HG03196 (cell line): ENCODE data around the gene KCNJ16.

Experiments used
- ATAC-seq: cut with Tn5 transposase; IDR thresholded peaks from one replicate; pipeline ENCODE4 v1.9.1; 2021; ENCODE audit not compliant: unreplicated experiment

Gene KCNJ16

DNA sequence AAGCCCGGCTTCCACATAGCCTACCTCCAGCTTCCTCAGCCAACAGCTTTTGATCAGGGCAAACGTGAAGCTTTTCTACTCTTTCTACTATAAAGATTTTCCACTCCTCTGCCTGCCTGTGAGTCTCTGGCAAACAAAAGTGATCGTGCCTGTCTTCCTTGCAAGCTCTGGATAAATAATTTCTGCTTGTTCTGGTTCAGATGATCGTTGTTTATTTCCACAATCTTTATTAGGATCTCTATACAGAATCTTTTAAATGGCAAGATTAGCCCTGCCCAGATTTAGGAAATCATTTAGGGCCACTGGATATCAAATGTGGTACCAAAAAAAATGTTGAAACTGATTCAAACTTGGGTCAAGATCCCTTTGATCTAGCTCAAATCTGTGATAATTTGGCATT is 20.4 kb downstream of the KCNJ16 start:
- no peak for ATAC-seq

DNA sequence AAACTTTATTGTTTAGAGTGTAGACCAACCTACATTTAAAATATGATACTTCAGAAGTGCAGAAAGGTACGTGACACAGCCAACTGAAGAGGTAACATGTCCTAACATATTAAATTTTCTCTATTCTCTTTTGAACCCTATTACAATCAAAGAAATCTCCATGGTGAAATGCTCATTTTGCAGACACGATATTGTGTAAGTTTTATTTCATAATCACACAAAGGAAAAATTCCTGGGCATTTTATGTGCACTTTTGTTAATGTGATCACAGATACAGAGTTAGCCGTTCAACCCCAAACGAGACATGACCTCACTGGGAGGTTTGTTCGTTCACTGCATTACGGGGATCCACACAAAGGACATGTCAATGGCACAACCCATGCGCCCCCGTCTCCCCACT is 21.8 kb downstream of the KCNJ16 start:
- no peak for ATAC-seq

DNA sequence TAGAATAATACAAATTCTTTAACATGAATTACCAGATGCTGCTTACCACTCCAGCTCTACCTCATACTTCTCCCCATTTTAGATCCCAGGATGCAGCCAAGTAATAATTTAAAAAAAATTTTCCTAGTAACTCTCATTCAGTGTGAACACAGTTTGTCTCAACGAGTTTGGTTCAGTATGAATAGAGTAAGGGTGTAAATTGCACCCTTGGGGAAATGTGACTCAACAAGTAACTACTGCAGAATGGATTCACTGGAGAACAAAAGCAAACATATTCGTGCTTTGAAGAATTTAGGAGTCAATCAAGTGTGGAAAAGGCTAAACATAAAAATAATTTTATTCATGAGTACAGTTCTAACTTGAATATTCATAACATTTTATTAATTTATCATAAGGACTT is 23.0 kb downstream of the KCNJ16 start:
- no peak for ATAC-seq

- no peak for ATAC-seq
Observed at GRCh38 chr17:70099294-70099693, 24.3 kb downstream of the KCNJ16 start.

GRCh38 chr17:70099884-70100283 is 24.9 kb downstream of the KCNJ16 start:
- ATAC-seq = no peak

- ATAC-seq = no peak
Observed at GRCh38 chr17:70100983-70101382, 26.0 kb downstream of the KCNJ16 start.

DNA sequence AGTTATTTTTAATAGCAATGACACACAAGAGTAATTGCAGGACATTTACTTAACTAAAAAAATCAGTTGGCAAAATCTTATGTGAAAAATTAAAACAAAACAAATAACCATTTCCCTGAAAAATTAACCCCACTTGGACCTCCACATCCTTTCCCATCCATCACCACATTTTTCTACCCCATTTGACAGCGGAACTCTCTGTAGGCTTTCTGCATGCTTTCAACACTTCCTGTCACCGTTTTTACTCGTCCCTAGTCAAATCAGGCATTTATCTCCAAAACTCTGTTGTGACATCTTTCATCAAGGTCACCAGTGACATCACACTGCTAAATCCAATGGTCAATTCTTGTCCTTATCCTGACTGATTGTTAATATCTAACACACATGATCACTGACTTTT is 27.5 kb downstream of the KCNJ16 start:
- no peak for ATAC-seq

GRCh38 chr17:70104791-70105523 is 29.9 kb downstream of the KCNJ16 start:
- no peak for ATAC-seq

DNA sequence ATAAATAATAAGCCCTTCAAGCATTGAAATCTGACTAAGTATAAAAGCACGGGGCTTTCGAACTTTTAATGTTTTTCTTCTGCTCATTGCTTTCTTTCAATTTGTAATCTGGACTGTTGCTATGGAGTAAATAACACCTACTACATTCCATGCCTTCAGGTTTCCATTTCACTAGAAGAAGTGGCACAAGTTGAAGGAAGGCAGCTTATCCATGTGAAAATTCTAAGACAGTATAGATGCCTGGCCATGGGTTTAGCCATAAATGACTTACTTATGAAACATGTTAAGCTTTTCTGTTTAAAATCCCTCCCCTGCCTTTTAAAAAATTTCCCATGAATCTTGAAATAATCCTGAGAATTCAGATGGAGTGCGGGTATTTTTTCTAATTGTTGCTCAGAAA is 30.6 kb downstream of the KCNJ16 start:
- ATAC-seq = no peak

DNA sequence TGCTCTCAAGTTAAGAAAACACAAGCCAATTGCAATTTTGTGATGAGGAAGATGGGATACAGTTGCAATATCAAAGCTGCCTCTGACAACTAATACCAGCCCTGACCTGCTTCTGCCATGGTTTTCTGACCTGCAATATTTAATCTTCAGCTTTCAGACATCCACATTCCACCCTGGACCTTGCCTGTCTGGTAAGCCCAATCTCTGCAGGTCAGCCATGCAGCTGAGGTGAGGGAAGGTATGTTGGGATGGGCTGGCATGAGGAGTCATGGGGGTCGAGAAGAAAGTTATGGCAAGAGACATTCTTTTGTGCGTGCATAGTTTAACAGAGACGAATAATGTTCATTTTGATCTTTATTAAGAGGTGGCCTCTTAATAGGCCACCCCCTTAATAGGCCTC is 31.5 kb downstream of the KCNJ16 start:
- ATAC-seq = no peak

DNA sequence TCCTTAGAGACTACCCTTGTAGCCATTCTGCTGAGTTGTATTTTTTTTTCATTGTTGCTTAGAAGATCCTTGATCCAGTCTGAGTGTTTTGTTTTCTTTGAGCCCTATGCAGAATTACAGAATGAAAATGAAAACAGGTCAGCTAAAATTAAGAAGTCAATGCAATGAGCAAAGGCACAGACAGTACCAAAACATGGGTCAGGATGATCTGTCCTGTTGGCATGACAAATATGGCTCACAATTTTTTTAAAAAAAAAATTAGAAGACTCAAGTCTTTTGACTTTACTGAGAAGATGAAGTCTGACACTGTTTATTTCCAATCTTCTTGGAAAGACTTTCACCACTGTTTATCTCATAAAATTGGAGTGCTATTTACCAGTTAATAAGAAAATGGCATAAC is 32.4 kb downstream of the KCNJ16 start:
- ATAC-seq = no peak

DNA sequence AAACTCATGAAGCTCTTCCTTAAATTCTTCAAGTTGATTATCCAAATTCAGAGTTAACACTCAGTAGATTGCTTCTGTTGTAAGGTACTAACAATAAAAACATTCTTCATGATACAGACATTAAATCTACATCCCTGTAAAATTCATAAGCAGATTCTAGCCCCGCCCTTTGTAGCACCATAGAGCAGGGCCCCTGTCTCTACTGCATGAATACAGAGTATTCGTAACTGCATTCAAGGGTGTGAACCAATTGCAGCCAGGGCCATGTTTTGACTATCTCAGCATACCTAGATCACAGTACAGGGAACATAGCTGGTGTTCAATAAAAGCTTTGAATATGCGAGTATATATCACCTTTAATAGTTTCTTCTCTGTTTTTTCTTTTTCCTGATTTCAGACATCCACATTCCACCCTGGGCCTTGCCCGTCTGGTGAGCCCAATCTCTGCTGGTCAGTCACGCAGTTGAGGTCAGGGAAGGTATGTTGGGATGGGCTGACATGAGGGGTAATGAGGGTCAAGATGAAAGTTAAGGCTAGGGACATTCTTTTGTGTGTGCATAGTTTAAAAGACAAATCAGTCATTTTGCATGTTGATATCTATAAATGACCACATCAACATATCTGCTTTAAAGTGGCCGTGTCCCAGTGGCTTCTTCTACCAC is 33.0 kb downstream of the KCNJ16 start:
- ATAC-seq = no peak

GRCh38 chr17:70109497-70109896 is 34.5 kb downstream of the KCNJ16 start:
- no peak for ATAC-seq

DNA sequence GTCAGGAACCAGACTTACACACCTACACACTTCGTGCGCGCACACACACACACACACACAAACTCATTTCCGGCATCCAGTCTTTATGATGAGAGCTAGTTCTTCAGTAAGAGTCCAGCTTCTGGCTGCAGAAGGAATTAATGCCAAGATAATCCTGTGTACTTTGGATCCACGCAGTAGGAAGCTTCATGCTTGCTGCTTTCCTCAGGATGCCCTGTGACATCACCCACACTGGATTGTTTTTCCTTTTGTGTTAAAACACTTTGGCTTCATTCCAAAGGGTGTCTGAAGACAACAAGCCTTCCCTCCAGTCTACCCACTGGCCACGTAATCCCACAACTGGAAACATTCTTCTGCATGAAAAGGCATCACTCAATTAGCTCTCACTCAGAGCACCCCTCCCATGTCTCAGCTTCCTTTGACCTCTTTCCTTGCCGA is 35.4 kb downstream of the KCNJ16 start:
- no peak for ATAC-seq

DNA sequence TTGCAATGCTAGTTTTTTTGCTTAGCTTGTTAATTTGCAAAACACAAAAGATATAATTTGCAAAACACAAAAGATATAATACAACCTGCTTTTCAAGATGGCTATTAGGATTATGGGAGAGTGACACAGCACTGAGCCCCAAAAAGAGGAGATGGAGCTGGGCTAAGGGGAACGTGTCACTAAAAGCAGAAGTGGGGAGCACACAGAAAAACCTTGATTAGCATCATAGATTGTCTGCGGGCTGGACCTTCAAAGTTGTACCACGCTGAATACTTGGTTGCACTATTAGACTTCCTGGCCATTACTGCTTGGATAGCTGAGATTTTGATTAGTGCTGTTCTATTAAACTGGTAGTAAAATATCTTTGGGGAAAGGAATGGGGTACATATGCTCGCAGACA is 36.2 kb downstream of the KCNJ16 start:
- no peak for ATAC-seq

DNA sequence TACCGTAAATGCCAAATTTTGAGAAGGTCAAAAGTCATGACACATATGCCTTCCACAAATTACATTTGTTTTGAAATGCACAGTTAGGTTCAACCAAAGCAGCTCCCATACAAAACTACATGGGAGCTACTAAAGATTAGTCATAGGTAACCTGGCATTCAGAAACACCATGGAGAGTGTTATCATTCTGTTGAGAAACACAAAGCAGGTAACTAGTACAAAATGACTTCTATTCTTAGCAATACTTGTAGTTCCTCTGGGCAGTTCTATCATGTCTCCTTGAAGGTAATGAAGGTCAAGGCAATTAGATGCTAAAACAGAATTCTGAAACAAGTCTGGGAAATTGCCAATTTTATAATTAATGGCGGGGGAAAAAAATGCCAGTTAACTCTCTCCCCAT is 39.4 kb downstream of the KCNJ16 start:
- ATAC-seq = no peak

- ATAC-seq = no peak
Observed at GRCh38 chr17:70115126-70115525, 40.1 kb downstream of the KCNJ16 start.

DNA sequence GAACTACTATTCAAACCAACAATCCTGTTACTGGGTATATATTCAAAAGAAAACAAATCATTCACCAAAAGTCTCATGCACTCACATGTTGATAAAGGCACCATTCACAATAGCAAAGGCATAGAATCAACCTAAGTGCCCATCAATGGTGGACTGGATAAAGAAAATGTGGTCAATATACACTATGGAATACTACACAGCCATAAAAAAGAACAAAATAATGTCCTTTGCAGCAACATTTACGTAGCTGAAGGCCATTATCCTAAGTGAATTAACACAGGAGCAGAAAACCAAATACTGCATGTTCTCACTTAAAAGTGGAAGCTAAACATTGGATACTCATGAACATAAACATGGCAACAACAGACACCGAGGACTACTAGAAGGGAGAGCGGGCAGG is 41.9 kb downstream of the KCNJ16 start:
- no peak for ATAC-seq

GRCh38 chr17:70119545-70119944 is 44.5 kb downstream of the KCNJ16 start:
- no peak for ATAC-seq

DNA sequence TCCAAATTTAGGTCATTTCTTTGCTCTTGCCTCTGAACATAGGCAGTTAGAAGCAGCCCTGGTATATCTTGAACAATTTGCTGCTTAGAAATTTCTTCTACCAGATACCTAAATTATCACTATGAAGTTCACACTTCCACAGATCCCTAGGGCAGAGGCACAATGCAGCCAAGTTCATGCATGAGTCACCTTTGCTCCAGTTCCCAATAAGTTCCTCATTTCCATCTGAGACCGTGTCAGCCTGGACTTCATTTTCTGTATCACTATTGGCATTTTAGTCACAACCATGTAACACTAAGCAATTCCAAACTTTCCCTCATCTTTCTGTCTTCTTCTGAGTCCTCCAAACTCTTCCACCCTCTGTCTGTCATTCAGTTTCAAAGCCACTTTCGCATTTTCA is 45.0 kb downstream of the KCNJ16 start:
- ATAC-seq = no peak

DNA sequence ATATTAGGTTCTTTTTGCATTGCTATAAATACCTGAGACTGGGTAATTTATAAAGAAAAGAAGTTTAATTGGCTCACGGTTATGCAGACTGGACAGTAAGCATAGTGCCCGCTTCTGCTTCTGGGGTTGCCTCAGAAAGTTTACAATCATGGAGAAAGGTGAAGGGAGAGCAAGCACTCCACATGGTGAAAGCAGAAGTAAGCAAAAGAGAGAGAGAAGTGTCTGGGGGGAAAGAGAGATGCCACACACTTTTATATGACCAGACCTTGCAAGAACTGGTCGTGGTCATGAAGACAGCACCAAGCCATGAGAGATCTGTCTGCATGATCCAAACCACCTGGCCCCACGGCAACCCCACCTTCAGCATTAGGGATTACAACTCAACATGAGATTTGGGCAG is 45.4 kb downstream of the KCNJ16 start:
- ATAC-seq = no peak

DNA sequence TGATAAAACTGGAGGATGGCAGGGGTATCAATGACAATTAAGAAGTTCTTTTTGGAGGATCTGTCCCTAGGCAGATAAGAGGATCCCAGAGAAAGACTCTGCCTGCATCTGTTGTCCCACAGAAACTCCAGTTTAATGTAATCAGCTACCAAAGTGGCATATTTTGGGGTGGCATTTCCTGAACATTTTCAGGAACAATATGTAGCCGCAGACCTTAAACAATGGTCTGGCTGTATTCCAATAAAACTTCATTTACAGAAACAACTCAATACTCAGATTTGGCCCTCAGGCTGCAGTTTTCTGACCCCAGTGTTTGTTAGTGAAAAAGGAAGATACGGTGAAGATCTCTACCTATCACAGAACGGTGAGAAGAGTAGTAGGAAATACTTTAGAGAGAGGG is 46.1 kb downstream of the KCNJ16 start:
- no peak for ATAC-seq

GRCh38 chr17:70123193-70123592 is 48.2 kb downstream of the KCNJ16 start:
- ATAC-seq = no peak
